K562 (cell line): ENCODE data around the gene FTL. TPM values are rescaled to one million over a fixed set of nuclear protein-coding genes. Genes with fewer than 3 reads are reported as not detected.
A peak's percentile ranks its signal among the peaks of the same experiment; 100 is the strongest.

Experiments
- CCNT2 ChIP-seq: IDR thresholded peaks from 2 replicates; pipeline ENCODE4 v1.6.1; 2011; ENCODE audit warnings: borderline replicate concordance, low read depth, mild to moderate bottlenecking, moderate library complexity, mixed read lengths, low read length; ENCODE audit not compliant: insufficient read length; ENCODE audit errors: extremely low read depth
- MAZ ChIP-seq, 2 experiments: fragments of 450-650 bp in 1 of 2; sonication (generic) in 1 of 2; formaldehyde crosslinking; IDR thresholded peaks in 1 of 2; conservative IDR thresholded peaks in 1 of 2; 2 replicates each; pipeline versions ENCODE4 v1.4.0 to v1.5.0; 2020; ENCODE audit warnings: mild to moderate bottlenecking in 1 of 2, missing genetic modification reagents in 1 of 2
- MEIS2 ChIP-seq: fragments of 450-650 bp; IDR thresholded peaks from 2 replicates; pipeline ENCODE4 v1.6.1; 2014; ENCODE audit warnings: mild to moderate bottlenecking; ENCODE audit not compliant: partially characterized antibody
- MYNN ChIP-seq, 2 experiments: sonication (generic); formaldehyde crosslinking in 1 of 2; IDR thresholded peaks; 2 replicates each; pipeline versions ENCODE4 v1.5.0 to v1.6.1; 2016 to 2020; ENCODE audit warnings: antibody characterized with exemption in 1 of 2, missing genetic modification reagents in 1 of 2
- NFIC ChIP-seq: fragments of 450-650 bp; IDR thresholded peaks from 2 replicates; pipeline ENCODE4 v1.6.1; 2017; ENCODE audit warnings: mild to moderate bottlenecking, inconsistent platforms
- POLR2G ChIP-seq: fragments of 200-400 bp; formaldehyde crosslinking; IDR thresholded peaks from 2 replicates; pipeline ENCODE4 v1.6.1; 2017; ENCODE audit warnings: low read depth, mild to moderate bottlenecking, antibody characterized with exemption, low read length, moderate library complexity
- PRMT5 ChIP-seq: sonication (generic); formaldehyde crosslinking; IDR thresholded peaks from 2 replicates; pipeline ENCODE4 v1.5.0; 2020; ENCODE audit warnings: missing genetic modification reagents
- SPI1 ChIP-seq: IDR thresholded peaks from 2 replicates; pipeline ENCODE4 v1.6.1; 2011; ENCODE audit warnings: low read depth, low read length, control low read depth, borderline replicate concordance
- ZNF384 ChIP-seq: IDR thresholded peaks from 2 replicates; pipeline ENCODE4 v1.6.1; 2012; ENCODE audit warnings: low read depth, low read length, improper control_type of control experiment
- ZNF561 ChIP-seq: fragments of 450-650 bp; formaldehyde crosslinking; conservative IDR thresholded peaks from 2 replicates; pipeline ENCODE4 v1.4.0; 2020; ENCODE audit warnings: mild to moderate bottlenecking, moderate library complexity
- polyA plus RNA-seq, 8 experiments: library from polyadenylated mRNA; depleted of rRNA in 4 of 8; stranded (reverse) in 5 of 8; unstranded in 3 of 8; fragments of >200 nt; fragmentation: Nextera tagmentation in 2 of 8; fragmentation: Illumina TruSeq in 1 of 8; extraction: Ambion mirVana in 2 of 8; extraction: Trizol in 1 of 8; gene quantifications; 2 replicates each; pipeline versions ENCODE4 v1.2.1 to v1.2.3, GENCODE V29; 2011 to 2014; ENCODE audit warnings: inconsistent platforms in 1 of 8, missing spikeins in 1 of 8
- total RNA-seq, 7 experiments: library from RNA; depleted of rRNA in 6 of 7; stranded (reverse); fragments of >200 nt in 6 of 7; fragmentation: Illumina TruSeq in 2 of 7; extraction: Trizol in 2 of 7; gene quantifications; 2 replicates each; pipeline versions ENCODE4 v1.2.1 to v1.2.3, GENCODE V29; 2011 to 2021; ENCODE audit warnings: low replicate concordance in 1 of 7
- TF ChIP-seq, protein P1 (sequence below): fragments of 150-350 bp; IDR thresholded peaks from 2 replicates; pipeline ENCODE4 v1.6.1; 2014; ENCODE audit warnings: low read depth, mild to moderate bottlenecking, low read length, borderline replicate concordance
- TF ChIP-seq, protein P2 (sequence below): fragments of 200-800 bp; sonication (Bioruptor generic); IDR thresholded peaks from 2 replicates; pipeline ENCODE4 v1.6.1; 2017; ENCODE audit warnings: missing genetic modification characterization, missing compliant biosample characterization
- TF ChIP-seq, protein P3 (sequence below): IDR thresholded peaks from 2 replicates; pipeline ENCODE4 v1.6.1; 2016; ENCODE audit warnings: missing genetic modification characterization, missing compliant biosample characterization
- TF ChIP-seq, protein P4 (sequence below): sonication (generic); formaldehyde crosslinking; IDR thresholded peaks from 2 replicates; pipeline ENCODE4 v1.8.0; 2022; ENCODE audit warnings: missing genetic modification reagents, mild to moderate bottlenecking, borderline replicate concordance
- TF ChIP-seq, protein P5 (sequence below): fragments of 250-450 bp; sonication (Bioruptor Pico); IDR thresholded peaks from 2 replicates; pipeline ENCODE4 v1.8.0; 2022; ENCODE audit warnings: moderate library complexity, mild to moderate bottlenecking, inconsistent platforms
- TF ChIP-seq, protein P6 (sequence below): sonication (generic); formaldehyde crosslinking; IDR thresholded peaks from 2 replicates; pipeline ENCODE4 v1.8.0; 2022; ENCODE audit warnings: missing genetic modification reagents, mild to moderate bottlenecking, borderline replicate concordance

The FTL gene
- total and polyA plus RNA-seq, 9 of the 15 experiments (the other 6 are each of a cell fraction or from before 2014, with no cell fraction given), result 1,231 to 27,415 (median 3,965) TPM

DNA sequence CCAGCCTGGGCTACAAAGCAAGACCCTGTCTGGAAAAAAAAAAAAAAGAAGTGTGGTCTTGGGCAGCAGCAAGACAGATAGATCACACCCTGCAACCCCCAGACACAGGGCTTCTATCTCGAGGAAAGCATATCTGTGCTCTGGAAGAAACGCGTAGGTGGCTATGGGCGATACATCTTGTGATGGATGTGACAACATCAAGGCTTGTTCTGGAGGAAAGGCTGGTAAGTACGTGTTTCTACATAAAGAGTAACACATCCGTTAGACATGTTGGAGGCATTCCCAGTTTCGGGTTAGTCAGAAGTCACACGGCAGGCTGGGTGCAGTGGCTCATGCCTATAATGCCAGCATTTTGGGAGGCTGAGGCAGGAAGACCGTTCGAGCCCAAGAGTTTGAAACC lies 38.2 kb upstream of the FTL start (continued):
- TF ChIP-seq, protein P1, sequence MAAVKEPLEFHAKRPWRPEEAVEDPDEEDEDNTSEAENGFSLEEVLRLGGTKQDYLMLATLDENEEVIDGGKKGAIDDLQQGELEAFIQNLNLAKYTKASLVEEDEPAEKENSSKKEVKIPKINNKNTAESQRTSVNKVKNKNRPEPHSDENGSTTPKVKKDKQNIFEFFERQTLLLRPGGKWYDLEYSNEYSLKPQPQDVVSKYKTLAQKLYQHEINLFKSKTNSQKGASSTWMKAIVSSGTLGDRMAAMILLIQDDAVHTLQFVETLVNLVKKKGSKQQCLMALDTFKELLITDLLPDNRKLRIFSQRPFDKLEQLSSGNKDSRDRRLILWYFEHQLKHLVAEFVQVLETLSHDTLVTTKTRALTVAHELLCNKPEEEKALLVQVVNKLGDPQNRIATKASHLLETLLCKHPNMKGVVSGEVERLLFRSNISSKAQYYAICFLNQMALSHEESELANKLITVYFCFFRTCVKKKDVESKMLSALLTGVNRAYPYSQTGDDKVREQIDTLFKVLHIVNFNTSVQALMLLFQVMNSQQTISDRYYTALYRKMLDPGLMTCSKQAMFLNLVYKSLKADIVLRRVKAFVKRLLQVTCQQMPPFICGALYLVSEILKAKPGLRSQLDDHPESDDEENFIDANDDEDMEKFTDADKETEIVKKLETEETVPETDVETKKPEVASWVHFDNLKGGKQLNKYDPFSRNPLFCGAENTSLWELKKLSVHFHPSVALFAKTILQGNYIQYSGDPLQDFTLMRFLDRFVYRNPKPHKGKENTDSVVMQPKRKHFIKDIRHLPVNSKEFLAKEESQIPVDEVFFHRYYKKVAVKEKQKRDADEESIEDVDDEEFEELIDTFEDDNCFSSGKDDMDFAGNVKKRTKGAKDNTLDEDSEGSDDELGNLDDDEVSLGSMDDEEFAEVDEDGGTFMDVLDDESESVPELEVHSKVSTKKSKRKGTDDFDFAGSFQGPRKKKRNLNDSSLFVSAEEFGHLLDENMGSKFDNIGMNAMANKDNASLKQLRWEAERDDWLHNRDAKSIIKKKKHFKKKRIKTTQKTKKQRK, result no peak
- TF ChIP-seq, protein P2, sequence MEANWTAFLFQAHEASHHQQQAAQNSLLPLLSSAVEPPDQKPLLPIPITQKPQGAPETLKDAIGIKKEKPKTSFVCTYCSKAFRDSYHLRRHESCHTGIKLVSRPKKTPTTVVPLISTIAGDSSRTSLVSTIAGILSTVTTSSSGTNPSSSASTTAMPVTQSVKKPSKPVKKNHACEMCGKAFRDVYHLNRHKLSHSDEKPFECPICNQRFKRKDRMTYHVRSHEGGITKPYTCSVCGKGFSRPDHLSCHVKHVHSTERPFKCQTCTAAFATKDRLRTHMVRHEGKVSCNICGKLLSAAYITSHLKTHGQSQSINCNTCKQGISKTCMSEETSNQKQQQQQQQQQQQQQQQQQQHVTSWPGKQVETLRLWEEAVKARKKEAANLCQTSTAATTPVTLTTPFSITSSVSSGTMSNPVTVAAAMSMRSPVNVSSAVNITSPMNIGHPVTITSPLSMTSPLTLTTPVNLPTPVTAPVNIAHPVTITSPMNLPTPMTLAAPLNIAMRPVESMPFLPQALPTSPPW, result 0 out of 2 replicates have a peak, but pooled peaks have one; percentile 12
- TF ChIP-seq MYNN (IDR thresholded peaks at IDR 0.05) (0 out of 2 replicates have a peak, but pooled peaks have one; percentile 10), MYNN (CRISPR knock-in tag; IDR thresholded peaks at IDR 0.05) (no peak), SPI1 (peak; percentile 52; the same call in 1 of the 2 replicates), CCNT2 (no peak), ZNF561 (CRISPR knock-in tag) (no peak), MEIS2 (peak; percentile 83), POLR2G (peak; percentile 30; the same call in 1 of the 2 replicates), ZNF384 (no peak), NFIC (peak; percentile 41; the same call in 1 of the 2 replicates), PRMT5 (no peak), MAZ (CRISPR knock-in tag; conservative IDR thresholded peaks at IDR 0.05 in 1 of 2, IDR thresholded peaks at IDR 0.05 in 1 of 2) (no peak)
- TF ChIP-seq, protein P3, sequence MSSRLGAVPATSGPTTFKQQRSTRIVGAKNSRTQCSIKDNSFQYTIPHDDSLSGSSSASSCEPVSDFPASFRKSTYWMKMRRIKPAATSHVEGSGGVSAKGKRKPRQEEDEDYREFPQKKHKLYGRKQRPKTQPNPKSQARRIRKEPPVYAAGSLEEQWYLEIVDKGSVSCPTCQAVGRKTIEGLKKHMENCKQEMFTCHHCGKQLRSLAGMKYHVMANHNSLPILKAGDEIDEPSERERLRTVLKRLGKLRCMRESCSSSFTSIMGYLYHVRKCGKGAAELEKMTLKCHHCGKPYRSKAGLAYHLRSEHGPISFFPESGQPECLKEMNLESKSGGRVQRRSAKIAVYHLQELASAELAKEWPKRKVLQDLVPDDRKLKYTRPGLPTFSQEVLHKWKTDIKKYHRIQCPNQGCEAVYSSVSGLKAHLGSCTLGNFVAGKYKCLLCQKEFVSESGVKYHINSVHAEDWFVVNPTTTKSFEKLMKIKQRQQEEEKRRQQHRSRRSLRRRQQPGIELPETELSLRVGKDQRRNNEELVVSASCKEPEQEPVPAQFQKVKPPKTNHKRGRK (tag), result no peak
- TF ChIP-seq, protein P4, sequence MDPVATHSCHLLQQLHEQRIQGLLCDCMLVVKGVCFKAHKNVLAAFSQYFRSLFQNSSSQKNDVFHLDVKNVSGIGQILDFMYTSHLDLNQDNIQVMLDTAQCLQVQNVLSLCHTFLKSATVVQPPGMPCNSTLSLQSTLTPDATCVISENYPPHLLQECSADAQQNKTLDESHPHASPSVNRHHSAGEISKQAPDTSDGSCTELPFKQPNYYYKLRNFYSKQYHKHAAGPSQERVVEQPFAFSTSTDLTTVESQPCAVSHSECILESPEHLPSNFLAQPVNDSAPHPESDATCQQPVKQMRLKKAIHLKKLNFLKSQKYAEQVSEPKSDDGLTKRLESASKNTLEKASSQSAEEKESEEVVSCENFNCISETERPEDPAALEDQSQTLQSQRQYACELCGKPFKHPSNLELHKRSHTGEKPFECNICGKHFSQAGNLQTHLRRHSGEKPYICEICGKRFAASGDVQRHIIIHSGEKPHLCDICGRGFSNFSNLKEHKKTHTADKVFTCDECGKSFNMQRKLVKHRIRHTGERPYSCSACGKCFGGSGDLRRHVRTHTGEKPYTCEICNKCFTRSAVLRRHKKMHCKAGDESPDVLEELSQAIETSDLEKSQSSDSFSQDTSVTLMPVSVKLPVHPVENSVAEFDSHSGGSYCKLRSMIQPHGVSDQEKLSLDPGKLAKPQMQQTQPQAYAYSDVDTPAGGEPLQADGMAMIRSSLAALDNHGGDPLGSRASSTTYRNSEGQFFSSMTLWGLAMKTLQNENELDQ (CRISPR knock-in tag), result no peak
- TF ChIP-seq, protein P5, sequence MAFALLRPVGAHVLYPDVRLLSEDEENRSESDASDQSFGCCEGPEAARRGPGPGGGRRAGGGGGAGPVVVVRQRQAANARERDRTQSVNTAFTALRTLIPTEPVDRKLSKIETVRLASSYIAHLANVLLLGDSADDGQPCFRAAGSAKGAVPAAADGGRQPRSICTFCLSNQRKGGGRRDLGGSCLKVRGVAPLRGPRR, result no peak
- TF ChIP-seq, protein P6, sequence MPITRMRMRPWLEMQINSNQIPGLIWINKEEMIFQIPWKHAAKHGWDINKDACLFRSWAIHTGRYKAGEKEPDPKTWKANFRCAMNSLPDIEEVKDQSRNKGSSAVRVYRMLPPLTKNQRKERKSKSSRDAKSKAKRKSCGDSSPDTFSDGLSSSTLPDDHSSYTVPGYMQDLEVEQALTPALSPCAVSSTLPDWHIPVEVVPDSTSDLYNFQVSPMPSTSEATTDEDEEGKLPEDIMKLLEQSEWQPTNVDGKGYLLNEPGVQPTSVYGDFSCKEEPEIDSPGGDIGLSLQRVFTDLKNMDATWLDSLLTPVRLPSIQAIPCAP (CRISPR knock-in tag), result no peak
